T-helper 9 cell (primary cell): ENCODE measurements around the gene PTGDR.
A peak's percentile ranks its signal among the peaks of the same experiment; 100 is the strongest.

Experiments used
- DNase-seq: peaks from one replicate; pipeline ENCODE4 v3.0.0-alpha.2; 2020

PTGDR gene

GRCh38 chr14:52313462-52313861 is 46.0 kb downstream of the PTGDR start:
- DNase-seq: no peak

GRCh38 chr14:52313903-52314594 is 46.6 kb downstream of the PTGDR start, which contains the start of gene PTGER2:
Gene PTGER2, plus strand, starts transcription at chr14:52314312. Its CDS starts 237 bp downstream, at chr14:52314549.
- DNase-seq: peak; percentile 70

GRCh38 chr14:52314595-52315354 is 47.3 kb downstream of the PTGDR start:
- DNase-seq: peak; percentile 25

GRCh38 chr14:52315355-52315718 is 47.8 kb downstream of the PTGDR start:
- no peak for DNase-seq

GRCh38 chr14:52318062-52318461 is 50.6 kb downstream of the PTGDR start:
- DNase-seq: no peak

- DNase-seq: no peak
Measured at GRCh38 chr14:52318826-52319645, 51.5 kb downstream of the PTGDR start.

GRCh38 chr14:52319919-52320318 is 52.4 kb downstream of the PTGDR start:
- no peak for DNase-seq

- DNase-seq: no peak
Measured at GRCh38 chr14:52325126-52325525, 57.6 kb downstream of the PTGDR start.

GRCh38 chr14:52325630-52326029 is 58.1 kb downstream of the PTGDR start:
- no peak for DNase-seq
